Suprapubic skin (tissue), 4 donors: ENCODE data around the gene VPS25. TPM values are rescaled to one million over a fixed set of nuclear protein-coding genes. Genes with fewer than 3 reads are reported as not detected.

ENCODE experiments used
- DNase-seq, 2 donors: peaks; one replicate each; pipeline ENCODE4 v3.0.0-alpha.2; 2019; ENCODE audit warnings: low spot score in 2 of 2
- H3K27ac ChIP-seq: fragments of 200-600 bp; sonication (generic); one replicate; pipeline ENCODE4 v1.5.1; 2019
- H3K27me3 ChIP-seq: fragments of 200-600 bp; sonication (generic); one replicate; pipeline ENCODE4 v1.5.1; 2019
- H3K36me3 ChIP-seq: fragments of 200-600 bp; sonication (generic); one replicate; pipeline ENCODE4 v1.5.1; 2019
- H3K4me1 ChIP-seq: fragments of 200-600 bp; sonication (generic); one replicate; pipeline ENCODE4 v1.5.1; 2019
- H3K4me3 ChIP-seq: fragments of 200-600 bp; sonication (generic); one replicate; pipeline ENCODE4 v1.5.1; 2019; ENCODE audit warnings: mild to moderate bottlenecking
- H3K9me3 ChIP-seq: fragments of 200-600 bp; sonication (generic); one replicate; pipeline ENCODE4 v1.5.1; 2019
- EP300 ChIP-seq: sonication (generic); formaldehyde crosslinking; IDR thresholded peaks from one replicate; pipeline ENCODE4 v1.6.1; 2017; ENCODE audit warnings: antibody characterized with exemption
- POLR2A ChIP-seq, 2 donors: fragments of 450-650 bp; IDR thresholded peaks; one replicate each; pipeline ENCODE4 v1.6.1; 2017; ENCODE audit warnings: antibody characterized with exemption in 2 of 2, mild to moderate bottlenecking in 2 of 2, moderate library complexity in 2 of 2
- POLR2AphosphoS5 ChIP-seq, 3 donors: sonication (generic); formaldehyde crosslinking; IDR thresholded peaks; one replicate each; pipeline ENCODE4 v1.6.1; 2017; ENCODE audit warnings: antibody characterized with exemption in 3 of 3
- WGBS: methylation state at CpG from one replicate; pipeline ENCODE4 v1.1.5; 2018; 5-methylcytosine and 5-hydroxymethylcytosine counted together
- total RNA-seq, 4 donors: library from RNA; depleted of rRNA; stranded (reverse); fragments of >200 nt; gene quantifications; one replicate each; pipeline ENCODE4 v1.1.0, GENCODE V29; 2016
- TF ChIP-seq, protein P1 (sequence below), 2 donors: fragments of 200-600 bp in 1 of 2; fragments of 450-650 bp in 1 of 2; sonication (generic) in 1 of 2; IDR thresholded peaks; one replicate each; pipeline ENCODE4 v1.5.1; 2016 to 2019; ENCODE audit warnings: antibody characterized with exemption in 2 of 2, mild to moderate bottlenecking in 1 of 2, moderate library complexity in 1 of 2

VPS25 gene
- total RNA-seq, 4 donors from 2014 or later, result 49.1 to 66.5 (median 59.0) TPM

DNA sequence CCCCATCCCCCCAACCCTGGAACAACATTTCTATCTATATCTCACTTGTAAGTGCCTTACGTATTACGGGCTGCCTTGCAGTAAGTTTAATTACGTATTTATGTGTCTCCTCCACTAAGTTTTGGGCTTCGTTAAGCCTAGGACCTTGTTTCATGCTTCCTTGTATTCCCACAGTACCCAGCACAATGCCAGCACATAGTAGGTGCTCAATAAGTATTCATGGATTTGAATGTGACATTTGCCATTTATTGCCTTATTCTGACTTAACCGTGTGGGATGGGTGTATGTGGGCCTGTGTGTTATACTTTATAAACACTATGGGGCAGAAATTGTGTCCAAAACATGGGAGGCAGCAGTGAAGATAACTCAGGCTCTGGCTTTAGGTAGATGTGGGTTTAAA lies 19.3 kb downstream of the VPS25 start:
- Histone ChIP-seq H3K4me1 (peaks cover 18% of the 10 kb centered on the region), H3K4me3 (no peak overlapping the region), H3K36me3 (peaks cover 11% of the 10 kb centered on the region), H3K27ac (no peak overlapping the region), H3K9me3 (no peaks in the 10 kb centered on the region), H3K27me3 (peaks cover 6% of the 10 kb centered on the region)
- 74% methylated on average over 5 of the region's 5 CpGs for WGBS
- DNase-seq, result no peak
- TF ChIP-seq POLR2A (IDR thresholded peaks at IDR 0.05), result no peak
- TF ChIP-seq, protein P1, sequence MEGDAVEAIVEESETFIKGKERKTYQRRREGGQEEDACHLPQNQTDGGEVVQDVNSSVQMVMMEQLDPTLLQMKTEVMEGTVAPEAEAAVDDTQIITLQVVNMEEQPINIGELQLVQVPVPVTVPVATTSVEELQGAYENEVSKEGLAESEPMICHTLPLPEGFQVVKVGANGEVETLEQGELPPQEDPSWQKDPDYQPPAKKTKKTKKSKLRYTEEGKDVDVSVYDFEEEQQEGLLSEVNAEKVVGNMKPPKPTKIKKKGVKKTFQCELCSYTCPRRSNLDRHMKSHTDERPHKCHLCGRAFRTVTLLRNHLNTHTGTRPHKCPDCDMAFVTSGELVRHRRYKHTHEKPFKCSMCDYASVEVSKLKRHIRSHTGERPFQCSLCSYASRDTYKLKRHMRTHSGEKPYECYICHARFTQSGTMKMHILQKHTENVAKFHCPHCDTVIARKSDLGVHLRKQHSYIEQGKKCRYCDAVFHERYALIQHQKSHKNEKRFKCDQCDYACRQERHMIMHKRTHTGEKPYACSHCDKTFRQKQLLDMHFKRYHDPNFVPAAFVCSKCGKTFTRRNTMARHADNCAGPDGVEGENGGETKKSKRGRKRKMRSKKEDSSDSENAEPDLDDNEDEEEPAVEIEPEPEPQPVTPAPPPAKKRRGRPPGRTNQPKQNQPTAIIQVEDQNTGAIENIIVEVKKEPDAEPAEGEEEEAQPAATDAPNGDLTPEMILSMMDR (IDR thresholded peaks at IDR 0.05), result no peak
- TF ChIP-seq POLR2AphosphoS5 (IDR thresholded peaks at IDR 0.05), result no peak
- TF ChIP-seq EP300, result no peak

DNA sequence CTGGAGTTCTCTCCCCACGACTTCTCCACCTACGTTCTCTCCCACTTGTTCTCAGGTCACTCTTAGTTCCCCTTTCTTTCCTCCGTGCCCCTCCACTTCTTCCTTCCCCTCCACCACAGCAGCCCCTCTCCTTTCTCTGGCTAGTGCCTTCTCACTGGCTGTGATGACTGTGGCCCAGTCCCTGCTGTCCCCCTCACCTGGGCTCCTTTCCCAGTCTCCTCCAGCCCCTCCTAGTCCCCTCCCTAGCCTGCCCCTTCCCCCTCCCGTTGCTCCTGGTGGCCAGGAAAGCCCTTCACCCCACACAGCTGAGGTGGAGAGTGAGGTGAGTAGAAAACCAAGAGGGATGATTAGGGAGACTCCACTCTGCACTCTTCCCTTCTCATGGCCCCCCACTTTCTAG lies 21.8 kb downstream of the VPS25 start:
- Histone ChIP-seq H3K27me3 (no peaks in the 10 kb centered on the region), H3K4me3 (no peak overlapping the region), H3K4me1 (peaks cover 29% of the 10 kb centered on the region), H3K27ac (no peak overlapping the region), H3K9me3 (no peaks in the 10 kb centered on the region), H3K36me3 (peaks cover 11% of the 10 kb centered on the region)
- TF ChIP-seq EP300 (no peak), POLR2A (IDR thresholded peaks at IDR 0.05) (no peak), POLR2AphosphoS5 (IDR thresholded peaks at IDR 0.05) (no peak)
- TF ChIP-seq, protein P1 (IDR thresholded peaks at IDR 0.05), result no peak
- WGBS, result 68% methylated on average over 4 of the region's 4 CpGs
- DNase-seq, result no peak

DNA sequence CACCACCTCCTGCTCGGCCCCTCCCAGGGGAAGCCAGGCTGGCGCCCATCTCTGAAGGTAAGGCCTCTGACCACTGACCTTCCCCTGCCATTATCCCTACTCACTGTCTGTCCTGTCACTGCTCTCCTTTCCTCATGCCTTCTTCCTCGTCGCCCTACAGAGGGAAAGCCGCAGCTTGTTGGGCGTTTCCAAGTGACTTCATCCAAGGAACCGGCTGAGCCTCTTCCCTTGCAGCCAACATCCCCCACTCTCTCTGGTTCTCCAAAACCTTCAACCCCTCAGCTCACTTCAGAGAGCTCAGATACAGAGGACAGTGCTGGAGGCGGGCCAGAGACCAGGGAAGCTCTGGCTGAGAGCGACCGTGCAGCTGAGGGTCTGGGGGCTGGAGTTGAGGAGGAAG lies 22.2 kb downstream of the VPS25 start:
- no peak for DNase-seq
- Histone ChIP-seq H3K27me3 (no peaks in the 10 kb centered on the region), H3K4me1 (peaks cover 29% of the 10 kb centered on the region), H3K9me3 (no peaks in the 10 kb centered on the region), H3K27ac (no peak overlapping the region), H3K4me3 (no peak overlapping the region), H3K36me3 (peaks cover 11% of the 10 kb centered on the region)
- no peak for TF ChIP-seq POLR2AphosphoS5 (IDR thresholded peaks at IDR 0.05)
- TF ChIP-seq POLR2A (IDR thresholded peaks at IDR 0.05), result no peak
- TF ChIP-seq EP300, result no peak
- TF ChIP-seq, protein P1 (IDR thresholded peaks at IDR 0.05), result no peak
- 73% methylated on average over 10 of the region's 10 CpGs for WGBS

DNA sequence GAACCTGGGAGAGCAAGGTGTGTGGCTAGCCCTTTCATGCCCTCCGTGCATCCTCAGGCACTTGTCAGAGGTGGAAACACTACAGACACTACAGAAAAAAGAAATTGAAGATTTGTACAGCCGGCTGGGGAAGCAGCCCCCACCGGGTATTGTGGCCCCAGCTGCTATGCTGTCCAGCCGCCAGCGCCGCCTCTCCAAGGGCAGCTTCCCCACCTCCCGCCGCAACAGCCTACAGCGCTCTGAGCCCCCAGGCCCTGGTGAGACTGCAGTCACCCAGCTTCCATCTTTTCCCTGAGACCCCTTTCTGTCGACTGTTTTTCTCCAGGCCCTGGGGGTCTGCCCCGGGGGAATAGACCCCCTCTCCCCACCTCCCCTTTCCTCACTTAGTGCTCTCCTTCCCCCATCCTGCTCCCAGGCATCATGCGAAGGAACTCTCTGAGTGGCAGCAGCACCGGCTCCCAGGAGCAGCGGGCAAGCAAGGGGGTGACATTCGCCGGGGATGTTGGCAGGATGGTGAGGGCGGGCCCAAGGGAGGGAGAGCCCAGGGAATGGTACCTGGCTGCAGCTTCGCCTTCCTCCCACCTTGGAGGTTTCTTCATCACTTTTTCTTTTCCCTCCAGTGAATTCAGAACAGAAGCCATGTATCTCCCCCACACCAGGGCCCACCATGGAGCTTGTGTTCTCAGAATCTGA lies 23.0 kb downstream of the VPS25 start:
- no peak overlapping the region for H3K27ac ChIP-seq
- H3K4me3 ChIP-seq, result no peak overlapping the region
- WGBS, result 90% methylated on average over 17 of the region's 18 CpGs
- no peak for TF ChIP-seq POLR2A (IDR thresholded peaks at IDR 0.05)
- TF ChIP-seq, protein P1 (IDR thresholded peaks at IDR 0.05), result no peak
- no peak for TF ChIP-seq POLR2AphosphoS5 (IDR thresholded peaks at IDR 0.05)
- TF ChIP-seq EP300, result no peak
- no peaks in the 10 kb centered on the region for H3K9me3 ChIP-seq
- no peaks in the 10 kb centered on the region for H3K27me3 ChIP-seq
- no peak for DNase-seq
- peaks cover 29% of the 10 kb centered on the region for H3K4me1 ChIP-seq
- peaks cover 11% of the 10 kb centered on the region for H3K36me3 ChIP-seq

DNA sequence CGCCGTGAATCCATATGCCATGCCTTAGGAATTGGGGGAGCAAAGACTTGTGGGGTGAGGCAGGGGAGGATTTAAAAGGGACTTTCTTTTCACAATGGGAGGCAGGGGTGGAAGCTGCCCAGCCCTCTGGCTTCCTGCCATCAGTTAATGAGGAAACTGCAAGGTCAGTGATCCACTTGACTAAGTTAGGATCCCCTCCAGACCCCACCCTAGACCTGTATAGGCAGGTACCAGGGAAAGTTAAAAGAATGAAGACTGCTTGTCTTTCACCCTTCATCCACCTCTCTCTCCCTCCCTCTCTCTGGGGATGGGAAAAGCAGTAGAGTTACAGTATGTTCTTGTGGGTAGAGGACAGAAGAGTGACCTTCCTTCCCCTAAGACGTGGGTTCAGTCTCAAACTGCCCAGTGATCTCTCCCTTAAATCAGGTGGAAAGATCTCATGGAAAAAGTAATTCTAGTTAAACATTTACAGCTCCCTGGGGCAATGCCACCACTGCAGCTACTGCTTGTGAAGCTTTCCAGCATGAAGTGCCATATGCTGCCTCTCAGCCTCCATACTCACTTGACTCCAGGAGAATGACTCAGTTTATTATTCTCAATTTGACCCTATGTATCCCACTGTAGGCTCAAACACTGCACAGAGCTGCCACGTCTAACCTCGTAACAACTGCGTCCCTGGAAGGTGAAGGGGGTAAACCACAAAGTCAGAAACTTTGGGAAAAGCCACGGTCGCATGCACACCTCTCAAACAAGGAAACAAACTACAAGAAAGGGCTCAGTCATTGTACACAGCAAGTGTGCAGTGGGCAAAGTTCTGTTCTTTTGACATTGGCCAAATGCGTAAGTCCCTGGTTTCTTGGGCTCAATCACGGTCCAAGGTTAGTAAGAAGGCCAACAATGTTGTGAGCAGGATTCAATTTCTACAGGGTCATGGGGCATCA lies 24.1 kb downstream of the VPS25 start:
- WGBS, result 77% methylated on average over 10 of the region's 10 CpGs
- peak overlapping the region; percentile 77 for H3K4me3 ChIP-seq
- no peaks in the 10 kb centered on the region for H3K27me3 ChIP-seq
- TF ChIP-seq EP300 (no peak), POLR2AphosphoS5 (IDR thresholded peaks at IDR 0.05) (no peak), POLR2A (IDR thresholded peaks at IDR 0.05) (no peak)
- TF ChIP-seq, protein P1 (IDR thresholded peaks at IDR 0.05), result no peak
- H3K36me3 ChIP-seq, result peaks cover 11% of the 10 kb centered on the region
- no peak for DNase-seq
- H3K4me1 ChIP-seq, result peaks cover 29% of the 10 kb centered on the region
- H3K9me3 ChIP-seq, result no peaks in the 10 kb centered on the region
- no peak overlapping the region for H3K27ac ChIP-seq
